HepG2 (cell line): ENCODE data around the gene ARMH1. TPM values are rescaled to one million over a fixed set of nuclear protein-coding genes. Genes with fewer than 3 reads are reported as not detected.

ENCODE experiments used
- ATAC-seq: fragments of 200-7000 bp; cut with Tn5 transposase; 3 replicates; pipeline ENCODE4 v1.9.1; 2020; ENCODE audit warnings: mild to moderate bottlenecking, moderate library complexity
- BruUV-seq: library from RNA; stranded (reverse); fragments of 400-500 nt; replicated peaks from 2 replicates; lab custom pipeline; 2021; lab: Mats Ljungman, UMichigan
- CTCF ChIA-PET: fragments of 300-600 bp; formaldehyde crosslinking; extraction: SDS; loops from one replicate; lab custom pipeline; 2021; ENCODE audit warnings: low total read pairs, inconsistent platforms, low intra/inter-chr PET ratio; lab: Yijun Ruan, JAX
- POLR2A ChIA-PET: fragments of 350-600 bp; sonication (Branson Sonifier 250); formaldehyde crosslinking; loops from one replicate; lab custom pipeline; 2020; ENCODE audit warnings: antibody characterized with exemption, inconsistent platforms; lab: Yijun Ruan, JAX
- DNase-seq: peaks from one replicate; pipeline ENCODE4 v3.0.0-alpha.2; 2015; ENCODE audit warnings: low spot score
- FAIRE-seq: peaks from 3 replicates; lab custom pipeline; 2011; peaks lifted over from hg19 to GRCh38; lab: Jason Lieb, UNC
- H2AFZ ChIP-seq: one replicate; pipeline ENCODE4 v1.6.1; 2011; ENCODE audit warnings: low read length, inconsistent platforms
- H3K27ac ChIP-seq: fragments of 300-600 bp; 3 replicates; pipeline ENCODE4 v1.8.0; 2011; ENCODE audit warnings: mixed run types, mild to moderate bottlenecking, mixed read lengths, low read length, inconsistent platforms; ENCODE audit not compliant: insufficient read depth; ENCODE audit errors: extremely low read length
- H3K27me3 ChIP-seq, 2 experiments: fragments of 200-600 bp in 1 of 2; 2 replicates in 1 of 2; 3 replicates in 1 of 2; pipeline versions ENCODE4 v1.6.0 to v1.8.0; 2011; ENCODE audit warnings: low read length in 2 of 2, mild to moderate bottlenecking in 2 of 2, moderate library complexity in 2 of 2, inconsistent platforms in 1 of 2; ENCODE audit not compliant: insufficient read depth in 2 of 2, control insufficient read depth in 1 of 2
- H3K36me3 ChIP-seq, 2 experiments: fragments of 200-600 bp in 1 of 2; replicated peaks in 1 of 2; 2 replicates in 1 of 2; 3 replicates in 1 of 2; pipeline versions ENCODE4 v1.5.1 to v1.8.0; 2011; ENCODE audit warnings: low read length in 2 of 2, inconsistent platforms in 1 of 2; ENCODE audit not compliant: insufficient read depth in 2 of 2, control insufficient read depth in 1 of 2
- H3K4me1 ChIP-seq: 2 replicates; pipeline ENCODE4 v1.5.1; 2012; ENCODE audit warnings: low read length, inconsistent platforms; ENCODE audit not compliant: insufficient read depth
- H3K4me2 ChIP-seq: 2 replicates; pipeline ENCODE4 v1.6.0; 2011; ENCODE audit warnings: low read depth, low read length, inconsistent platforms
- H3K4me3 ChIP-seq, 3 experiments: fragments of 200-600 bp in 1 of 3; sonication (generic), shearing (Covaris generic) in 1 of 3; replicated peaks in 1 of 3; 2 replicates each; pipeline ENCODE4 v1.5.1; 2011 to 2016; ENCODE audit warnings: low read length in 3 of 3, inconsistent platforms in 2 of 3, low read depth in 2 of 3, mild to moderate bottlenecking in 2 of 3, control low read depth in 1 of 3, mixed read lengths in 1 of 3; ENCODE audit not compliant: insufficient read depth in 1 of 3
- H3K79me2 ChIP-seq: one replicate; pipeline ENCODE4 v1.6.1; 2011; ENCODE audit warnings: low read length, inconsistent platforms; ENCODE audit not compliant: insufficient read depth
- H3K9ac ChIP-seq: 2 replicates; pipeline ENCODE4 v1.6.0; 2011; ENCODE audit warnings: mild to moderate bottlenecking, low read depth, low read length, inconsistent platforms; ENCODE audit not compliant: insufficient read depth
- H3K9me3 ChIP-seq: 2 replicates; pipeline ENCODE4 v1.5.1; 2012; ENCODE audit warnings: mild to moderate bottlenecking, low read length
- H4K20me1 ChIP-seq: 2 replicates; pipeline ENCODE4 v1.6.0; 2011; ENCODE audit warnings: inconsistent platforms, mild to moderate bottlenecking, low read length, moderate library complexity; ENCODE audit not compliant: insufficient read depth
- AGO2 ChIP-seq: fragments of 200-400 bp; formaldehyde crosslinking; optimal IDR thresholded peaks from 2 replicates; pipeline ENCODE3; 2017; ENCODE audit warnings: mild to moderate bottlenecking, low read depth, low read length, moderate library complexity
- AKAP8 ChIP-seq: sonication (generic); formaldehyde crosslinking; IDR thresholded peaks from 2 replicates; pipeline ENCODE4 v1.5.1; 2020; ENCODE audit warnings: mild to moderate bottlenecking, missing genetic modification reagents
- ATF6 ChIP-seq: sonication (generic); formaldehyde crosslinking; conservative IDR thresholded peaks from 2 replicates; pipeline ENCODE4 v1.4.0; 2020; ENCODE audit warnings: missing genetic modification reagents
- CHCHD3 ChIP-seq: sonication (generic); formaldehyde crosslinking; IDR thresholded peaks from 2 replicates; pipeline ENCODE4 v1.8.0; 2022; ENCODE audit warnings: mild to moderate bottlenecking, missing genetic modification reagents, moderate library complexity
- EED ChIP-seq: sonication (generic); formaldehyde crosslinking; IDR thresholded peaks from 2 replicates; pipeline ENCODE4 v1.5.0; 2020; ENCODE audit warnings: mild to moderate bottlenecking, missing genetic modification reagents
- FOXK1 ChIP-seq: sonication (generic); formaldehyde crosslinking; IDR thresholded peaks from 2 replicates; pipeline ENCODE4 v1.4.0; 2020; ENCODE audit warnings: low read depth, missing genetic modification reagents, borderline replicate concordance
- HNRNPK ChIP-seq: fragments of 200-400 bp; formaldehyde crosslinking; IDR thresholded peaks from 2 replicates; pipeline ENCODE4 v1.6.1; 2018; ENCODE audit warnings: low read length, low read depth, moderate library complexity, mild to moderate bottlenecking; ENCODE audit not compliant: poor library complexity, severe bottlenecking
- MAX ChIP-seq: IDR thresholded peaks from 2 replicates; pipeline ENCODE4 v1.6.1; 2012; ENCODE audit warnings: inconsistent platforms
- MBNL3 ChIP-seq: fragments of 250-450 bp; sonication (Bioruptor Pico); conservative IDR thresholded peaks from 2 replicates; pipeline ENCODE4 v1.8.0; 2022; ENCODE audit warnings: mild to moderate bottlenecking, inconsistent platforms
- PBX3 ChIP-seq: sonication (generic); formaldehyde crosslinking; IDR thresholded peaks from 2 replicates; pipeline ENCODE4 v1.8.1; 2023; ENCODE audit warnings: missing genetic modification reagents, inconsistent platforms, borderline replicate concordance
- SETDB1 ChIP-seq: sonication (generic); formaldehyde crosslinking; IDR thresholded peaks from 2 replicates; pipeline ENCODE4 v1.5.1; 2020; ENCODE audit warnings: missing genetic modification reagents, mild to moderate bottlenecking, borderline replicate concordance
- SMAD3 ChIP-seq: sonication (generic); formaldehyde crosslinking; IDR thresholded peaks from 2 replicates; pipeline ENCODE4 v1.4.0; 2020; ENCODE audit warnings: missing genetic modification reagents
- TOPORS ChIP-seq: sonication (generic); formaldehyde crosslinking; IDR thresholded peaks from 2 replicates; pipeline ENCODE4 v1.8.0; 2023; ENCODE audit warnings: mild to moderate bottlenecking, missing genetic modification reagents
- ZFY ChIP-seq: sonication (generic); formaldehyde crosslinking; IDR thresholded peaks from 2 replicates; pipeline ENCODE4 v1.4.0; 2020; ENCODE audit warnings: missing genetic modification reagents
- ZNF138 ChIP-seq: sonication (generic); formaldehyde crosslinking; IDR thresholded peaks from 2 replicates; pipeline ENCODE4 v1.5.0; 2020; ENCODE audit warnings: mild to moderate bottlenecking, low read depth, missing genetic modification reagents
- ZNF460 ChIP-seq: sonication (generic); formaldehyde crosslinking; IDR thresholded peaks from 2 replicates; pipeline ENCODE4 v1.5.1; 2020; ENCODE audit warnings: missing genetic modification reagents, mild to moderate bottlenecking, borderline replicate concordance
- ZNF710 ChIP-seq: sonication (generic); formaldehyde crosslinking; IDR thresholded peaks from 2 replicates; pipeline ENCODE4 v1.5.0; 2020; ENCODE audit warnings: mild to moderate bottlenecking, missing genetic modification reagents, borderline replicate concordance
- ZNF781 ChIP-seq: sonication (generic); formaldehyde crosslinking; IDR thresholded peaks from 2 replicates; pipeline ENCODE4 v1.5.1; 2020; ENCODE audit warnings: borderline replicate concordance, mild to moderate bottlenecking, missing genetic modification reagents; ENCODE audit errors: not compliant biosample characterization
- WGBS: methylation state at CpG from one replicate; pipeline ENCODE4 v1.1.6; 2017; ENCODE audit warnings: low lambda C conversion rate; 5-methylcytosine and 5-hydroxymethylcytosine counted together
- in situ Hi-C: cut with HindIII; loops from 2 replicates; pipeline ENCODE4 v1.10.0; 2017; ENCODE audit warnings: low pct_unique_long_range_greater_than_20kb; ENCODE audit not compliant: extremely low pct_ligation_motif_present
- intact Hi-C: fragments of 100-400 bp; cut with micrococcal nuclease; formaldehyde crosslinking; loops from one replicate; pipeline ENCODE4 v1.10.0; 2022; ENCODE audit not compliant: unreplicated experiment
- polyA plus RNA-seq, 8 experiments: library from polyadenylated mRNA; depleted of rRNA in 3 of 8; stranded (reverse) in 7 of 8; unstranded in 1 of 8; fragments of >200 nt; fragmentation: Illumina TruSeq in 4 of 8; extraction: Trizol in 4 of 8; gene quantifications; 2 replicates each; pipeline versions ENCODE4 v1.2.1 to v1.2.3, GENCODE V29; 2011 to 2016; ENCODE audit warnings: low read depth in 4 of 8, missing spikeins in 1 of 8, mixed read lengths in 1 of 8; ENCODE audit not compliant: insufficient read depth in 1 of 8
- total RNA-seq, 5 experiments: library from RNA; depleted of rRNA; stranded (reverse); fragments of >200 nt; fragmentation: Illumina TruSeq; extraction: Trizol; gene quantifications; 2 replicates each; pipeline ENCODE4 v1.2.3, GENCODE V29; 2016; ENCODE audit warnings: low read depth in 1 of 5

The ARMH1 gene
- total and polyA plus RNA-seq, 2 of the 13 experiments (the other 11 are each of a cell fraction or from before 2014, with no cell fraction given) = 0.69 TPM; not detected in 1

- TF ChIP-seq MAX = 0 out of 2 replicates have a peak, but pooled peaks have one; percentile 1
- no peak for TF ChIP-seq ATF6
- TF ChIP-seq, all 625 proteins: peak for 12
These were observed 26.1 kb downstream of the ARMH1 start (continued) for GRCh38 chr1:44700573-44700972.

GRCh38 chr1:44701141-44701573, 26.6 kb downstream of the ARMH1 start:
- DNase-seq = peak; percentile 83
- intact Hi-C loops (no loop called here), in situ Hi-C loops (no loop called here)
- Histone ChIP-seq H3K27ac (peak overlapping the region; percentile 48), H3K36me3 (no peaks in the 10 kb centered on the region), H3K9ac (peak overlapping the region; percentile 20), H3K27me3 (no peaks in the 10 kb centered on the region), H3K4me1 (peaks cover 66% of the 10 kb centered on the region), H3K79me2 (no peaks in the 10 kb centered on the region), H3K4me2 (peak overlapping the region; percentile 80), H4K20me1 (no peaks in the 10 kb centered on the region), H3K4me3 (peak overlapping the region; percentile 26 to 59 (median 29); a peak in 4 of 6 replicates), H3K9me3 (no peaks in the 10 kb centered on the region), H2AFZ (no peak overlapping the region)
- WGBS = under 1% methylated on average over 7 of the region's 7 CpGs
- CTCF ChIA-PET = no interaction called here
- no TSS peak for BruUV-seq
- FAIRE-seq = peak; percentile 95
- peak; percentile 83 for ATAC-seq
- POLR2A ChIA-PET = interaction anchor here (0.5 to 4.2 kb wide), 6 partner anchors 20 to 68 kb away, joined by 3 to 20 read pairs (median 4); partner anchors contain the start of genes ARMH1, RNU5D-1 and TMEM53
- TF ChIP-seq AGO2 (no peak), CHCHD3 (CRISPR knock-in tag) (no peak), TOPORS (no peak), ZNF460 (peak; percentile 27; the same call in 1 of the 2 replicates), PBX3 (CRISPR knock-in tag) (no peak), AKAP8 (CRISPR knock-in tag) (no peak), HNRNPK (no peak), MBNL3 (CRISPR knock-in tag) (no peak), SMAD3 (CRISPR knock-in tag) (peak; percentile 26; the same call in 1 of the 2 replicates), ZNF710 (CRISPR knock-in tag) (0 out of 2 replicates have a peak, but pooled peaks have one; percentile 54), EED (CRISPR knock-in tag) (no peak), ZFY (CRISPR knock-in tag) (no peak), SETDB1 (CRISPR knock-in tag) (no peak), ZNF781 (no peak), FOXK1 (CRISPR knock-in tag) (peak; percentile 65; the same call in 1 of the 2 replicates), ZNF138 (no peak)
